Keratinocyte (primary cell): ENCODE results near the gene TSFM. TPM values are rescaled to one million over a fixed set of nuclear protein-coding genes. Genes with fewer than 3 reads are reported as not detected.

Experiments
- DNase-seq: peaks from one replicate; pipeline ENCODE4 v3.0.0-alpha.2; 2011; ENCODE audit warnings: low read depth, missing footprints, low spot score
- FAIRE-seq: peaks from 2 replicates; lab custom pipeline; 2011; peaks lifted over from hg19 to GRCh38; lab: Jason Lieb, UNC
- H2AFZ ChIP-seq: 2 replicates; pipeline ENCODE4 v1.6.0; 2012; ENCODE audit warnings: low read length, control low read depth, inconsistent platforms; ENCODE audit not compliant: control insufficient read depth
- H3K27ac ChIP-seq: 2 replicates; pipeline ENCODE4 v1.5.1; 2011; ENCODE audit warnings: low read length; ENCODE audit not compliant: control insufficient read depth, insufficient read depth
- H3K27me3 ChIP-seq: 3 replicates; pipeline ENCODE4 v1.6.0; 2011; ENCODE audit warnings: low read length; ENCODE audit not compliant: control insufficient read depth, insufficient read depth; ENCODE audit errors: extremely low read depth
- H3K36me3 ChIP-seq, 2 experiments: 2 replicates in 1 of 2; 3 replicates in 1 of 2; pipeline ENCODE4 v1.5.1; 2011; ENCODE audit warnings: low read length in 2 of 2, mild to moderate bottlenecking in 1 of 2; ENCODE audit not compliant: control insufficient read depth in 2 of 2, insufficient read depth in 2 of 2; ENCODE audit errors: extremely low read depth in 1 of 2
- H3K4me1 ChIP-seq: 3 replicates; pipeline ENCODE4 v1.5.1; 2011; ENCODE audit warnings: low read length; ENCODE audit not compliant: control insufficient read depth, insufficient read depth; ENCODE audit errors: extremely low read depth
- H3K4me2 ChIP-seq: 3 replicates; pipeline ENCODE4 v1.6.0; 2011; ENCODE audit warnings: low read depth, low read length; ENCODE audit not compliant: control insufficient read depth, insufficient read depth; ENCODE audit errors: extremely low read depth
- H3K4me3 ChIP-seq, 3 experiments: fragments of 200-600 bp in 1 of 3; sonication (generic) in 1 of 3; 2 replicates in 2 of 3; 3 replicates in 1 of 3; pipeline ENCODE4 v1.5.1; 2011 to 2016; ENCODE audit warnings: low read length in 3 of 3, mild to moderate bottlenecking in 3 of 3, control low read depth in 2 of 3, inconsistent platforms in 1 of 3, low read depth in 1 of 3, mixed read lengths in 1 of 3, mixed run types in 1 of 3, moderate library complexity in 1 of 3; ENCODE audit not compliant: control insufficient read depth in 2 of 3, insufficient read depth in 2 of 3; ENCODE audit errors: extremely low read depth in 1 of 3
- H3K79me2 ChIP-seq: 2 replicates; pipeline ENCODE4 v1.6.0; 2012; ENCODE audit warnings: low read length; ENCODE audit not compliant: control insufficient read depth, insufficient read depth
- H3K9ac ChIP-seq: 3 replicates; pipeline ENCODE4 v1.6.0; 2011; ENCODE audit warnings: low read length; ENCODE audit not compliant: control insufficient read depth, insufficient read depth; ENCODE audit errors: extremely low read depth
- H3K9me1 ChIP-seq: 3 replicates; pipeline ENCODE4 v1.6.0; 2011; ENCODE audit warnings: low read length; ENCODE audit not compliant: control insufficient read depth, insufficient read depth; ENCODE audit errors: extremely low read depth
- H3K9me3 ChIP-seq: 2 replicates; pipeline ENCODE4 v1.5.1; 2012; ENCODE audit warnings: low read depth, low read length; ENCODE audit not compliant: control insufficient read depth
- H4K20me1 ChIP-seq: 3 replicates; pipeline ENCODE4 v1.6.0; 2011; ENCODE audit warnings: low read length; ENCODE audit not compliant: control insufficient read depth, insufficient read depth; ENCODE audit errors: extremely low read depth
- CTCF ChIP-seq, 3 experiments: IDR thresholded peaks in 1 of 3; conservative IDR thresholded peaks in 1 of 3; optimal IDR thresholded peaks in 1 of 3; 2 replicates in 2 of 3; 3 replicates in 1 of 3; pipeline versions ENCODE3 to v1.5.1; 2011; ENCODE audit warnings: low read length in 3 of 3, mild to moderate bottlenecking in 3 of 3, moderate library complexity in 2 of 3, control low read depth in 1 of 3, inconsistent platforms in 1 of 3; ENCODE audit not compliant: insufficient read depth in 2 of 3; ENCODE audit errors: extremely low read depth in 1 of 3
- EZH2 ChIP-seq: IDR thresholded peaks from one replicate; pipeline ENCODE4 v1.6.1; 2012; ENCODE audit warnings: inconsistent platforms, mild to moderate bottlenecking, low read length, moderate library complexity
- dilution Hi-C: fragments of 300-500 bp; cut with MboI; formaldehyde crosslinking; loops from one replicate; pipeline ENCODE4 v1.7.0; 2020; ENCODE audit warnings: low sequenced_read_pairs; ENCODE audit not compliant: extremely low pct_ligation_motif_present
- polyA plus RNA-seq, 5 experiments: library from polyadenylated mRNA; depleted of rRNA in 3 of 5; stranded (reverse) in 3 of 5; stranded (forward) in 1 of 5; unstranded in 1 of 5; fragments of >200 nt; gene quantifications; 1 replicate in 1 of 5; 2 replicates in 3 of 5; 3 replicates in 1 of 5; pipeline versions ENCODE4 v1.2.1 to v1.2.3, GENCODE V29; 2011 to 2012; ENCODE audit warnings: missing spikeins in 2 of 5, low read depth in 1 of 5, low replicate concordance in 1 of 5

The TSFM gene
- polyA plus RNA-seq, 1 donor (not counting 4 experiments of a cell fraction or from before 2014, with no cell fraction given): 30.5 TPM

DNA sequence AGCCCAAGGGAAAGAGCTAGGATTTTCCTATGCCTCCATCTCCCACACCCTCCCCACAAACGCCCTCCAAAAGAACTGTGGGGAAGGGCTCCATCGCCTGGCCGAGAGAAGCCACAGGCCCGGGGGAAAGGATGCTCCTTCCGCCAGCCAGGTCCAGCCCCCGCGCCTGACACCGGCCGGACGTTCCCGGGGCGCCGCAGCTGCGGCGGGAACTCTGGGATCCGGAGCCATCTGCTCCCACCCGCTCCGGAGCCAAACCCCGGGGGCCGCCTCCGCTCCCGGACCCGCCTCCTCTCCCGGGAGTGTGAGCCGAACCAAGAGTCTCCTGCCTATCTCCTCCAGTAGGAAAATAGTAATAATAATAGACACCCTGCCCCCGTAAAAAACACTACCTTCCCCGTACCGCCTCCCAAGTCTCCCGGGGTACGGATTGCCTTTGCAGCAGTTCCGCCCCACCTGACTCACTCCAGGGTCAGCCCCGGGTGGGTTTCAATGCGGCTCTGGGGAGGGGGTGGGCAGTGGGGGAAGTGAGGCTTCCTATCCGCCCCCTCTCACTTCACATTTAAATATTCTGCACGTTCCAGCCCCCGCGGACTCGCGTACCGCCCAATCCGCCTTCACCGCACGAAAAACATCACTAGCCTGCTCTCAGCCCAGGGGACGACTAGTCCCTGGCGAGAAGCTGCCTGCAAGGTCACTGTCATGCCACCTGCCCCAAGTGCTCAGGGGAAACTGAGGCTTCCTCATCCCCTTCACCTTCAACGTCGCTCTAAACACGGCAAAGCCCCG, 46.4 kb upstream of the TSFM start:
- Histone ChIP-seq H3K9me1 (no peaks in the 10 kb centered on the region), H3K9ac (peak overlapping the region; percentile 4), H3K4me1 (peaks cover 15% of the 10 kb centered on the region), H3K27me3 (peaks cover 60% of the 10 kb centered on the region), H3K79me2 (no peaks in the 10 kb centered on the region), H3K4me3 (peak overlapping the region in 2 of 3 experiments; percentile 34 to 47), H3K36me3 (no peaks in the 10 kb centered on the region), H3K4me2 (peak overlapping the region; percentile 67), H2AFZ (no peak overlapping the region), H3K9me3 (no peaks in the 10 kb centered on the region), H3K27ac (no peak overlapping the region), H4K20me1 (no peaks in the 10 kb centered on the region)
- DNase-seq: no peak
- dilution Hi-C loops: loop anchor here (25.0 kb wide), 1 partner anchor 149 kb away; the partner anchor contains the start of gene PIP4K2C
- TF ChIP-seq CTCF (optimal IDR thresholded peaks at IDR 0.05 in 1 of 3, IDR thresholded peaks at IDR 0.05 in 1 of 3, conservative IDR thresholded peaks at IDR 0.05 in 1 of 3; ENCODE audit: extremely low read depth in 1 of 3, insufficient read depth in 2 of 3, low read length in 3 of 3) (peak in 2 of 3 experiments; percentile 22 to 49), EZH2 (no peak)
- FAIRE-seq: no peak

DNA sequence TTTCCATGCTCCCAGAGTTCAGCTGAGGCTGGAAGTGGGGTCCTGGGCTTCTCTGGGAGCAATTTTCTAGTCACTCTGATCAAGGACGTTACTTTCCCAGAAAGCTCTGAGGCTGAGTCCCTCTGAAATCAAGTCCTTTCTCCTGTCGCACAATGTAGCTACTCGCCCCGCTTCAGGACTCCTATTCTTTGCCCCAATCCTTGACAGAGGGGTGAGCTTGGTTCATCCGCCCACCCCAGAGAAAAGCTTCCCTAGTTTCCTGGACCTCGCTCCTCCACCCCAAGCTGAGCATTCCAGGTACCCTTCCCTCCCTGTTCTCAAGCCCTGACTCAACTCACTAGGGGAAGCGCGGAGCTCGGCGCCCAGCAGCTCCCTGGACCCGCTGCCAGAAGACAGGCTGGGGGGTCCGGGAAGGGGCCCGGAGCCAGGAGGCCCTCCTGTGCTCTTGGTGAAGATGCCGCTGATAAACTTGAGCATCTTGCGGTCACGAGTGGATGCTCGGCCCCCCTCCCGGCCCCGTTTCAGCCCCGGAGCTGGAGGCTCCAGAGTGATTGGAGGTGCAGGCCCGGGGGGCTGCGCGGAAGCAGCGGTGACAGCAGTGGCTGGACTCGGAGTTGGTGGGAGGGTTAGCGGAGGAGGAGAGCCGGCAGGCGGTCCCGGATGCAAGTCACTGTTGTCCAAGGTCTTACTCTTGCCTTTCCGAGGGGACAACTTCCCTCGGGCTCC, 45.7 kb upstream of the TSFM start:
- peaks cover 60% of the 10 kb centered on the region for H3K27me3 ChIP-seq
- H3K4me1 ChIP-seq: peaks cover 15% of the 10 kb centered on the region
- FAIRE-seq (no peak), DNase-seq (no peak)
- H3K4me3 ChIP-seq: peak overlapping the region in 2 of 3 experiments; percentile 34 to 47
- H3K27ac ChIP-seq: no peak overlapping the region
- peak overlapping the region; percentile 67 for H3K4me2 ChIP-seq
- no peaks in the 10 kb centered on the region for H3K36me3 ChIP-seq
- TF ChIP-seq EZH2 (peak; percentile 95), CTCF (optimal IDR thresholded peaks at IDR 0.05 in 1 of 3, IDR thresholded peaks at IDR 0.05 in 1 of 3, conservative IDR thresholded peaks at IDR 0.05 in 1 of 3; ENCODE audit: extremely low read depth in 1 of 3, insufficient read depth in 2 of 3, low read length in 3 of 3) (no peak)
- dilution Hi-C loops: loop anchor here (25.0 kb wide), 1 partner anchor 150 kb away; the partner anchor contains the start of gene PIP4K2C
- H3K9ac ChIP-seq: no peak overlapping the region
- no peaks in the 10 kb centered on the region for H3K9me3 ChIP-seq
- no peaks in the 10 kb centered on the region for H3K9me1 ChIP-seq
- no peaks in the 10 kb centered on the region for H4K20me1 ChIP-seq
- H2AFZ ChIP-seq: no peak overlapping the region
- no peaks in the 10 kb centered on the region for H3K79me2 ChIP-seq
